Ishikawa (cell line): ENCODE measurements around the gene NPR2.

Experiments
- CEBPB ChIP-seq: IDR thresholded peaks from 2 replicates; pipeline ENCODE4 v1.6.1; 2012
- CREB1 ChIP-seq: IDR thresholded peaks from 2 replicates; pipeline ENCODE4 v1.6.1; 2012; ENCODE audit warnings: low read depth
- EGR1 ChIP-seq: IDR thresholded peaks from 2 replicates; pipeline ENCODE4 v1.6.1; 2012
- EP300 ChIP-seq: IDR thresholded peaks from 2 replicates; pipeline ENCODE4 v1.6.1; 2012; ENCODE audit warnings: borderline replicate concordance
- FOXM1 ChIP-seq: IDR thresholded peaks from 2 replicates; pipeline ENCODE4 v1.6.1; 2012; ENCODE audit warnings: low read depth, borderline replicate concordance
- MAX ChIP-seq: IDR thresholded peaks from 2 replicates; pipeline ENCODE4 v1.6.1; 2012
- NFIC ChIP-seq: IDR thresholded peaks from 2 replicates; pipeline ENCODE4 v1.6.1; 2012
- RAD21 ChIP-seq: IDR thresholded peaks from 2 replicates; pipeline ENCODE4 v1.6.1; 2012; ENCODE audit warnings: low read depth
- REST ChIP-seq: IDR thresholded peaks from 2 replicates; pipeline ENCODE4 v1.6.1; 2012; ENCODE audit warnings: low read depth, mild to moderate bottlenecking
- TAF1 ChIP-seq: IDR thresholded peaks from 2 replicates; pipeline ENCODE4 v1.6.1; 2012; ENCODE audit warnings: low read depth, mild to moderate bottlenecking
- TCF12 ChIP-seq: IDR thresholded peaks from 2 replicates; pipeline ENCODE4 v1.6.1; 2012; ENCODE audit warnings: low read depth
- TEAD4 ChIP-seq: IDR thresholded peaks from 2 replicates; pipeline ENCODE4 v1.6.1; 2012
- USF1 ChIP-seq: IDR thresholded peaks from 2 replicates; pipeline ENCODE4 v1.6.1; 2012
- YY1 ChIP-seq: IDR thresholded peaks from 2 replicates; pipeline ENCODE4 v1.6.1; 2012; ENCODE audit warnings: low read depth

- no peak for TF ChIP-seq REST
- no peak for TF ChIP-seq EGR1
- TF ChIP-seq TAF1 = no peak
- TF ChIP-seq NFIC = no peak
- no peak for TF ChIP-seq EP300
- TF ChIP-seq YY1 = no peak
- TF ChIP-seq MAX = no peak
- no peak for TF ChIP-seq CEBPB
- TF ChIP-seq TEAD4 = no peak
- no peak for TF ChIP-seq USF1
- TF ChIP-seq CREB1 = no peak
- TF ChIP-seq RAD21 = no peak
- TF ChIP-seq FOXM1 = no peak
- TF ChIP-seq TCF12 = no peak
These were observed 54.7 kb downstream of the NPR2 start for GRCh38 chr9:35845824-35846771.
